ENCODE measurements around the gene SLC34A1.

SLC34A1 gene

DNA sequence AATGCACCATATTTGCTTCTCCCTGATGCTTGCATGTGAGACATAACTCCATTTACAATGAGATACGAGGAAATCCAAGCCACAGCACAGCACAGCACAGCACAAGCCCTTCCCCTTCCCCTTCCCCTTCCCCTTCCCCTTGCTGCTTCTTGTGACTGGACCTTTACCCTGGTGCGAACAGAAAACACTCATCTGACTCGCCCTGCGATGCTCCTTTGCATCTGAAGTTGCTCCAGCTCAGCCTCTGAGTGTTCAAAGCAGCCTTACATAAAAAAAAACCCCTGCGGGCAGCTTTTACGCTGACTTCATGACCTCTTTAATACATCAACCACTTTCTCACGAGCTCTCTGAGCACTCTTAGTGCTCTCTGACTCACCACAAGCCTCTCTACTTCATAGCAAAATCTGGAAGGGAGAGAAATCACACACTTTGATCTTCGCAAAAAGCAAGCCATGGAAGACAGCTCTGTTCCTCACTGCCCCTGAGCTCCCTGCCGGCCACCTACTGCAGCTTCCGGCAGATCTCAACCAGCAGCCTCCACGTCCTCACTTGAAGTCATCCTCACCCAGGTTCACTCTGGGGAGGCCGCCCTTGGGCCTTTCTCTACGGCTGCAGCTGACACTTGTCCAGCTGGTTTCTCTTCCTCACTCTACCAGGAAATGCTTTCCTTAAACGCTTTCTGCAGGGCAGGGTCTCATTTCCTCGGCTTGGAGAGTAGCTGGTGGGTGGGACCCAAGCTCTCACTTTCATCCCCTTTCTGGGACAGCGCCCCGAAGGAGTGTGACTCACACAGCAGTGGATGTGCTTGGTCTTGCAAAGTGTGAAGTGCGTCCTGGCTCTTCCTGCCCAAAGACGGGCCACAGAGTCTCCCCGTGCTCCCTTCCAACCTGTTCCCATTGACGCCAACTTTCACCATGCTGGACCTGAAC is 5.3 kb downstream of the SLC34A1 start:
- DNase-seq, result no peak

DNA sequence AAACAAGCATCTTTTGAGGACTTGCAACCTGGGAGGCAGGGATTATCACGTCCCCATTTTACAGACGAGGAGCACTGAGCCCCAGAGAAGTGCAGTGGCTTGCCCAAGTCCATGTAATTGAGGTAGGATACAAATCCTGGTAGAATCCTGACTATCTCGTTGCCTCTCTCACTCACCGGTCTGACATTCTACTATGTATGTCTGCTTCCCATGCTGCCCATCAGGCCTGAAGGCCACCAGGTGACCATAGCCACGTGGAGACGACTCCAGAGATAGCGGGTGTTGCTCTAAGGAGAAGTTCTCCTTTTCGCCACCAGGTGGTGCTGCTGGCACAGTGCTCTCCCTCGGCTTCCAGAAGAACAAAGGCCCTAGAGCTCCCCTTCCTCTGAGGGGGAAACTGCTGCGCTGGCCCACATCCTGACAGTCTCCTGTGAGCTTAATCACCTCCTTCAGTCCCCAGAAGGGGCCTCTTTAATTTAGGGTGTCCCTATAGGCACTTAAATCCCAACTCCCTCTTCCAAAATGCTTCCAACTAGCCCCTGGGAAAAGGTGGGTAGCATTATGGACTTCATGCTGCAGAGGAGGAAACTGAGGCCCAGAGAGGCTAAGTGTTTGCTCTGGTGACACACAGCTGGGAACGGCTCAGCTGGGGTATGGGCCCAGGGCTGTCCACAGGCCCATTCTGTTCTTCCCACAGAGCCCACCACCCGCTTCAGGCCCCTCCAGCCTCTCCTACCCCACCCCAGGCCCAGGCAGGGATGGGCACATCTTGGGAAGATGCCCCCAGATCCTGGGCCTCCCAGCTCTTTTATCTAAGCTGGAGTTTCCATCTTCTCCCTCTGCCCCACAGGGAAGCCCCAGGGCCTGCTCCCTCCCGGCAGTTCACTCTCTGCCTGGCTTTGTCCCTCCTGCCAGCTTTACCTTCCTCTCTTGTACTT is 6.4 kb downstream of the SLC34A1 start:
- DNase-seq, result peak; percentile 77 to 81

- DNase-seq, result no peak
Measured at GRCh38 chr5:177392765-177393164, 8.5 kb downstream of the SLC34A1 start.

DNA sequence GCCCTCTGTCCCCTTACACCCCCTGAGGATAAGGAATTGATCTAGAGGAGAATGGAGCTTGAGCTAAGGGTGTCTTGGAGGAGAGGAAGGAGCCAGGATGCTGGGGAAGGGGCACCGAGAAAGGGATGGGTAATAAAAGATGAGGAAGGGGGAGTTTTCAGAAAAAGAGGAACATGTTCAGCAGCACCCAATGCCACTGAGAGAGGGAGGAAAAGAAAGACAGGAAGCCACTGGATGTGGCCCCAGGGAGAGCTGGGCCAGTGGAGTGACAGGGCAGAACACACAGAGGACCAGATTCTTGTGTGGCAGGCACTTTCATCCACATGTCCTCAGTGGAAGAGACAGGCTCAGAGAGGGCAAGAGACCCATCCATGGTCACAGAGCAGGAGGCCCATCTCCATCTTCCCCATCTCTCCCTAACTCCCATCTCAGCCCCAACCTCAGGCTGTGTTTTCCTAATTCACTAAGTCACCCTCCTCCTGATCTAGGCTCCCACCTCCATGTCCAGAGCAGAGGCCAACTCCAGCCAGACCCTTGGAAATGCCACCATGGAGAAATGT is 9.1 kb downstream of the SLC34A1 start:
- no peak for DNase-seq

GRCh38 chr5:177393990-177394389 is 9.8 kb downstream of the SLC34A1 start:
- DNase-seq, result no peak

DNA sequence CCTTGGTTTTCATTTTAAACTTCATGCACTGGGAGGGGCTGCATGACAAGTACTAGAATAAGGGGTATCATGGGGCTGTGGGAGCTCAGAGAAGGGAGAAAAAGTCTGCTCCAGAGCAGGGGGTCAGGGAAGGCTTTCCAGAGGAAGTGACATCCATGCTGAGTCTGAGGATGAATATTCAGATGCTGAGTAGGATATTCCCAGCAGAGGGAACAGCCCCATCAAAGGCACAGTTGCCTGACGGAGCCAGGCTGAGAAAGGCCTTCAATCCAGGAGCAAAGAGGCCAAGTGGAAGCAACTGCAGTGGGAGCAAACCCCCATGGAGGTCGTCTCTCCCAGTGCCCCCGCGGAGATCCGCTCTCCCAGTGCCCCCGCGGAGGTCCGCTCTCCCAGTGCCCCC is 11.8 kb downstream of the SLC34A1 start:
- DNase-seq, result no peak

DNA sequence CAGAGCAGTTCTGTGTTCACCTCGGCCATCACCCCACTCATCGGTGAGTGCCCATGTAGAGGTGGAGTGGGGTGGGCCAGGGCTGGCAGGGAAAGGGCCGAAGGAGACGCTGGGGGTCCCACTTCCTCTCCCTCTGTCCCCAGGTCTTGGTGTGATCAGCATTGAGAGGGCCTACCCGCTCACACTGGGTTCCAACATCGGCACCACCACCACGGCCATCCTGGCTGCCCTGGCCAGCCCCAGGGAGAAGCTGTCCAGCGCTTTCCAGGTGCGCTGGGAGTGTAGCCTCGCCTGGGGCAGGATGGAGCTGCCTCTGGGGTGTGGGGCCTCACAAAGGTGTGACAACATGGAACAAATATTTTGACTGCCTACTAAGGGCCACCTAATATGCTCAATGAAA is 12.6 kb downstream of the SLC34A1 start:
- DNase-seq, result no peak

DNA sequence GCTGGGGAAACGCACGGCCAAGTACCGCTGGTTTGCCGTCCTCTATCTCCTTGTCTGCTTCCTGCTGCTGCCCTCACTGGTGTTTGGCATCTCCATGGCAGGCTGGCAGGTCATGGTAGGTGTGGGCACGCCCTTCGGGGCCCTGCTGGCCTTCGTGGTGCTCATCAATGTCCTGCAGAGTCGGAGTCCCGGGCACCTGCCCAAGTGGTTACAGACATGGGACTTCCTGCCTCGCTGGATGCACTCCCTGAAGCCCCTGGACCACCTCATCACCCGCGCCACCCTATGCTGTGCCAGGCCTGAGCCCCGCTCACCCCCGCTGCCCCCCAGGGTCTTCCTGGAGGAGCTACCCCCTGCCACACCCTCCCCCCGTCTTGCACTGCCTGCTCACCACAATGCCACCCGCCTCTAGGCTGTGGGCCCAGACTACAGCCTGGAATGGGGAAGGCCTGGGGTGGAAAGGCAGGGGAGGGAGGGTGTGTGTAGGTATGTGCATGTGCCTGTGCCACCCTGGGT is 13.7 kb downstream of the SLC34A1 start:
- DNase-seq, result no peak

GRCh38 chr5:177399997-177400868 is 16.0 kb downstream of the SLC34A1 start, which contains the start of gene PFN3:
PFN3 (minus strand) TSS chr5:177400661; CDS start chr5:177400576, 85 bp downstream.
- no peak for DNase-seq

DNA sequence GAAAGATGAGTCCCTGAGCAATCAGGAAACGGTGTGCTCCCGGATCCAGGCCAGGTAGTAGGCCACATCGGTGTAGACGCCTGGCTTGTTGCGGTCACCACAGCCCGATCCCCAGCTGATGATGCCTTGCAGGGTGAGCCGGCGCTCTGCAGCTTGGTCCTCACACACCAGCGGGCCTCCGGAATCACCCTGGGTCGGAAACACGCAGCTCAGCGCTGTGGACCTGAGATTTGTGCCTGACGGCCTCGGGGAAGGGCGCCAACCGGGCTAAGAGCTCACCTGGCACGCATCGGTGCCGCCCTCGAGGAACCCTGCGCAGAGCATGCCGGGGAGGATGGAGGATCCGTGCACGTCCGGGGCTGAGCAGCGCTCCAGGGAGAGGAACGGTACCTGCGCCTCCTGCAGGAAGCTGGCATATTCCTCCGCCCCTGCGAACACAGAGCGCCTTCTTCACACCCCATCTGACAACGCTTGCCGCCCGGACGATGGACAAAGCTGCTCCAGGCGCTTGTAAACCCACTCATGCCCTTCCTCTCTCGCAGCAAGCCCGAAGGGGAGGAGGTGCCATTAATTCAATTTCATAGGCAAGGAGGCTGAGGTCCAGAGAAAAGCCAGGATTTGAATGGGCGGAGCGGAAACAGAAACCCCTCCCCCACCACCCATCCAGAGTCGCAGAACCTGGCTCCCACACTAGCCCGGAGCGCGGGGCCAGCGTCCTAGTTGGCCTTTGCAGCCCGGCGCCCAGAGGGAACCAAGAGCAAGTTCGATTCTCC is 18.2 kb downstream of the SLC34A1 start:
- peak; percentile 54 to 77 for DNase-seq

DNA sequence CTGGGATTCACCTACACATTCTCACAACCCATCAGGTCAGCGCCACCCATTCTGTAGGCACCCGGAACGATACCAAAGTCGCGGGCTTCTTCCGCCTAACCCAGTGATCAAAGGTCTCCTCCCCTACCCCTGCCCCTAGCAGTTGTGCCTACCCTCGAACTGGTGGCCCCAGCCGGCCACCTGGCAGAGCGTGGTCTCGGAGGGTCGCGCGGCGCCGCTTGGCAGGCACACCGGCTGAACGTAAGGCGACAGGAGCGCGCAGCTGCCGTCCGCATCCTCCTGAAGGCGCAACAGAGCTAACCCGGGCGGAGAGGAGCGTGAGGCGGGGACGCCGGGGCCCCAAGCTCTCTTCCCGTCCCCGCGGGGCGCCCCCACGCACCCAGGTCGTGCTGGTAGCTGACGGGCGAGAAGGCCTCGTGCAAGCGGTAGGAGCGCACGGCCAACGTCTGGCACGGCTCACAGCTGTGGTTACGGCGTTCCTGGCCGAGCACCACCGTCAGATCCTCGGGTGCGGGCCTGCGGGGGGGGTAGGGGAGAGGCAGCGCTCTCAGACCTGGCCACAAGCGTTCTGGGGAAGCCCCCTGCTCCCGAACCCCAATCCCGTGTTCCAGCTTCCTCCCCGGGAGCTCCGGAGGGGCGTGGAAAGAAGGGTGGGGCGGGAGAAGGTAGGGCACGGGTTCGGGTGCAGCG is 19.0 kb downstream of the SLC34A1 start:
- DNase-seq, result peak; percentile 25 to 38

GRCh38 chr5:177403792-177404640 is 19.8 kb downstream of the SLC34A1 start:
- peak; percentile 45 to 79 for DNase-seq

DNA sequence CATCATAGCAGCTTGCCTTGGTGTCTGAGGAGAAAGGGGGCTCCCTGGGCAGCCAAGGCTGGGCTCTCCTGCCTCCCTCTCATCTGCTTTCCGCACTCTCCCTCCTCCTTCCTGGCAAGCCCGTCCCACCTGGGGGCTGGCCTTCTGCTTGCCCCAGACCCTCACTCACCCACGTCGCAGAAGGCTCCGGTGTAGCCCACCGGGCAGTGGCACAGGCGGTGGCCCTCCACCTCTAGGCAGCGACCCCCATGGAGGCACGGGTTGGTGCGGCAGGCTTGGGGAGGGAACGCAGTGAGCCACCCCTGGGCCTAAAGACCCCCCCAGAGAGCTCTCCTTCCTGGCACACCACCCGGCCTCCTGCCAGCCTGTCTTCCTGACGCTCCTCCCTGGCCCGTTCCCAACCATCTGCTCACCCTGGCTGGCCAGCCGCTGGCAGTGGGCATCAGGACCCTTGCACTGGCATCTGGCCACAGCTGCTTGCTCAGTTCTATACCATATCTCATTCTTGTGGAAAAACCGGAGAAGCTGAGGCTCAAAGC is 20.5 kb downstream of the SLC34A1 start:
- peak; percentile 30 to 68 for DNase-seq

DNA sequence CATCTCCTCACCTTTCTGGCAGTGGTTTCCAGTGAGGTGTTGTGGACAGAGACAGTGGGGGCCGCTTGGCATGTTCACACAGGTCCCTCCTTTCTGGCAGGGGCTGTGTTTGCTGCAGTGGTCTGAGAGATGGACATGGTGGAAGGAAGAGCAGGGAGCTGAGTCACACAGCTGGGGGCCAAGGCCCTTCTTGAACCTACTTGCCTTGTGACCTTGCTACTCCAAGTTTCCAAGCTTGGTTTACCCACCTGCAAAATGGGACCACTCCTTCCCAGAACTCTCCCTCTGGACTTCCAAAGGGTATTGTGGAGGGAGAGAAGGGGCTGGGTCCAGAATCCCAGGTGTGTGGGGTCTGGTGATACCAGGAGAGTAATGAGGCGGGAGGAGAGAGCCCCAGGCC is 21.1 kb downstream of the SLC34A1 start:
- DNase-seq, result no peak

DNA sequence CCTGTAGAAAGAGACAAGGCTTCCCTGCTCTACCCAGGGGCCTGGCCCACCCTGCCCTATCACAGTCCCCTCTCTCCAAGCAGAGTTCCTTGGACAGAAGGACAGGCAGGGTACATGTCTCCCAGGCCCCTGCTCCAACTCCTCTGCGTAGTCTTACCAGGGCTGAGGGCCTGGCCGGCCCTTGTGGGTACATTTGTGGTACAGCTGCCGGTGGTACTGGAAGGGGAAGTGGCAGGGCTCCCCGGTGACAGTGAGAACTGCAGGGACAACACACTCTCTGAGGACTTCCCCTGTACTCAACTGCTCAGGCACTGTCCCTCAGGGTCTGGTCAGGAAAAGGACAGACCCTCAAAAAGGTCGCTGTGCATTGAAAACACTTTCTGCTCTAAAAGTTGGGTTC is 21.6 kb downstream of the SLC34A1 start:
- no peak for DNase-seq

GRCh38 chr5:177409043-177409801 is 25.0 kb downstream of the SLC34A1 start, which contains the start of gene F12:
F12 (minus strand) TSS chr5:177409564; CDS start chr5:177409527, 37 bp downstream.
- DNase-seq, result no peak

GRCh38 chr5:177410575-177410974 is 26.3 kb downstream of the SLC34A1 start:
- no peak for DNase-seq

DNA sequence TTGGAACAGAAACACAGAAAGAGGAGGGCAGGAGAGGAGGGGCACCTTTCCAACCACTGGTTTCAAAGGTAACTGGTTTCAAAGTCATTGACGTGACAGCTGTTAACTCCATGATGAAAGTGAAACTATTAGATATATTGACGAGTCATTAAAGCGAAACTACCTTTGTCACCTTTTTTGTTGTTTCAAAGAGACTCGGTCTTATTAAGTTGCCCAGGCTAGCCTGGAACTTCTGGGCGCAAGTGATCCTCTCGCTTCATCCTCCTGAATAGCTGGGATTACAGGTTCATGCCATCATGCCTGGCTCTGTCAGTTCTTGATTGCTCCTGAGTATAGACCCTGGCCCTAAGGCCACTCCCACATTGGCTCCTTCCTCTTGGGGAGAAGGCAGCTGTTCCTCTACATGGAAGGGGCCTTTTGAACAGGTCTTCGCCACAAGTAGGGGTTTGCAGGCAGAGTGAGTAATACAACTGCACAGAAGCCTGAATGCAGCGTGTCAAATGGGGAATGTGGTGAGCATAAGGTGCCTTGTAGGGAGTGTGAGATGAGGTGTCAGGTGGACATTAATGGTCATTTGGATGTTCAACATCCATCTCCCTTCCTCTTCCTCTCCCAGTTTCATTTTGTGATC is 28.5 kb downstream of the SLC34A1 start:
- DNase-seq, result no peak

Data from NCI-H524 (cell line).